Activated T-helper 2 cell treated with anti-CD3 and anti-CD28 coated beads, Interferon-gamma antibody, Interleukin-2, Interleukin-4, amounts not matched to agents 10 μg/mL and 5 μg/mL and 100 μg/mL, durations not matched to agents 14 hours and 24 hours and 36 hours (primary cell): ENCODE results near the gene SLC22A17. TPM values are rescaled to one million over a fixed set of nuclear protein-coding genes. Genes with fewer than 3 reads are reported as not detected.
A peak's percentile ranks its signal among the peaks of the same experiment; 100 is the strongest.

Experiments
- DNase-seq: peaks from one replicate; pipeline ENCODE4 v3.0.0; 2021; ENCODE audit warnings: low spot score
- H3K27ac Mint-ChIP-seq: one replicate; pipeline ENCODE4 v1.8.0; 2021; ENCODE audit warnings: mixed read lengths
- H3K27me3 Mint-ChIP-seq: one replicate; pipeline ENCODE4 v1.8.0; 2021; ENCODE audit warnings: low read depth, mixed read lengths
- H3K36me3 Mint-ChIP-seq: one replicate; pipeline ENCODE4 v1.8.0; 2021; ENCODE audit warnings: low read depth, mixed read lengths
- H3K4me1 Mint-ChIP-seq: one replicate; pipeline ENCODE4 v1.8.0; 2021; ENCODE audit warnings: low read depth, mixed read lengths
- H3K4me3 Mint-ChIP-seq: one replicate; pipeline ENCODE4 v1.8.0; 2021; ENCODE audit warnings: low read depth, mild to moderate bottlenecking, moderate library complexity, mixed read lengths
- H3K9me3 Mint-ChIP-seq: one replicate; pipeline ENCODE4 v1.8.0; 2021; ENCODE audit warnings: mixed read lengths
- intact Hi-C: fragments of 100-400 bp; cut with micrococcal nuclease; formaldehyde crosslinking; loops from one replicate; pipeline ENCODE4 v1.15.1; 2023
- total RNA-seq: library from RNA; stranded (reverse); gene quantifications from 2 replicates; pipeline ENCODE4 v1.2.3, GENCODE V29; 2022

SLC22A17 gene
- total RNA-seq, 1 donor from 2014 or later, result 2.9 TPM

- Mint-ChIP-seq H3K4me3 (peak within 1 kb of the TSS; percentile 88), H3K9me3 (no peaks in the 10 kb centered on the region), H3K27me3 (no peaks in the 10 kb centered on the region), H3K36me3 (peaks cover 49% of the 10 kb centered on the region), H3K4me1 (peaks cover 23% of the 10 kb centered on the region), H3K27ac (peak within 1 kb of the TSS; percentile 86)
- DNase-seq, result peak; percentile 98
- intact Hi-C loops, result loop anchor here (1.0 to 10.0 kb wide), 7 partner anchors 20 to 794 kb away; partner anchors contain the start of genes ACIN1, C14orf119, DCAF11 and HOMEZ
These were observed 31.8 kb downstream of the SLC22A17 start, which contains the start of gene PABPN1 for GRCh38 chr14:23320584-23321571. Gene PABPN1 (plus strand): TSS chr14:23321457. CDS start chr14:23321470, 13 bp downstream.

GRCh38 chr14:23319746-23320583, 32.7 kb downstream of the SLC22A17 start:
- Mint-ChIP-seq H3K27me3 (peaks cover 2% of the 10 kb centered on the region), H3K4me1 (peaks cover 23% of the 10 kb centered on the region), H3K36me3 (peaks cover 40% of the 10 kb centered on the region), H3K4me3 (peak overlapping the region; percentile 81), H3K9me3 (no peaks in the 10 kb centered on the region), H3K27ac (peak overlapping the region; percentile 86)
- DNase-seq, result no peak
- intact Hi-C loops, result loop anchor here (5.0 to 10.0 kb wide), 3 partner anchors 237 to 795 kb away; partner anchors contain the start of genes DCAF11, NRL, PRMT5 and THTPA

- no peak overlapping the region for H3K4me3 Mint-ChIP-seq
- peaks cover 10% of the 10 kb centered on the region for H3K36me3 Mint-ChIP-seq
- peaks cover 6% of the 10 kb centered on the region for H3K27me3 Mint-ChIP-seq
These were observed 36.4 kb downstream of the SLC22A17 start for GRCh38 chr14:23316300-23316699.

GRCh38 chr14:23310546-23310945, 42.1 kb downstream of the SLC22A17 start:
- intact Hi-C loops, result no loop called here
- no peaks in the 10 kb centered on the region for H3K9me3 Mint-ChIP-seq
- H3K27ac Mint-ChIP-seq, result no peak overlapping the region
- H3K4me1 Mint-ChIP-seq, result peaks cover 17% of the 10 kb centered on the region
- no peak overlapping the region for H3K4me3 Mint-ChIP-seq
- peaks cover 9% of the 10 kb centered on the region for H3K27me3 Mint-ChIP-seq
- DNase-seq, result no peak
- H3K36me3 Mint-ChIP-seq, result no peaks in the 10 kb centered on the region

More at GRCh38 chr14:23316300-23316699, 36.4 kb downstream of the SLC22A17 start:
- intact Hi-C loops, result no loop called here
- DNase-seq, result no peak
- H3K27ac Mint-ChIP-seq, result no peak overlapping the region
- H3K4me1 Mint-ChIP-seq, result peaks cover 10% of the 10 kb centered on the region
- H3K9me3 Mint-ChIP-seq, result no peaks in the 10 kb centered on the region

- Mint-ChIP-seq H3K9me3 (no peaks in the 10 kb centered on the region), H3K27me3 (peaks cover 9% of the 10 kb centered on the region), H3K4me1 (peaks cover 17% of the 10 kb centered on the region), H3K27ac (no peak overlapping the region), H3K36me3 (no peaks in the 10 kb centered on the region), H3K4me3 (no peak overlapping the region)
- intact Hi-C loops, result loop anchor here (10.0 kb wide), 1 partner anchor 304 kb away; no protein-coding TSS in a partner anchor
- DNase-seq, result no peak
These were observed 43.8 kb downstream of the SLC22A17 start for GRCh38 chr14:23308721-23309445.

GRCh38 chr14:23307687-23308644, 44.7 kb downstream of the SLC22A17 start:
- H3K9me3 Mint-ChIP-seq, result no peaks in the 10 kb centered on the region
- H3K4me3 Mint-ChIP-seq, result peak overlapping the region; percentile 80
- DNase-seq, result no peak
- H3K27ac Mint-ChIP-seq, result peak overlapping the region; percentile 19
- intact Hi-C loops, result loop anchor here (10.0 kb wide), 1 partner anchor 303 kb away; no protein-coding TSS in a partner anchor
- H3K4me1 Mint-ChIP-seq, result peaks cover 22% of the 10 kb centered on the region
- H3K27me3 Mint-ChIP-seq, result peaks cover 9% of the 10 kb centered on the region
- no peaks in the 10 kb centered on the region for H3K36me3 Mint-ChIP-seq

- Mint-ChIP-seq H3K9me3 (no peaks in the 10 kb centered on the region), H3K27me3 (peaks cover 8% of the 10 kb centered on the region), H3K4me3 (peak overlapping the region; percentile 80), H3K36me3 (no peaks in the 10 kb centered on the region), H3K27ac (peak overlapping the region; percentile 78), H3K4me1 (peaks cover 25% of the 10 kb centered on the region)
- DNase-seq, result no peak
- intact Hi-C loops, result loop anchor here (10.0 kb wide), 1 partner anchor 302 kb away; no protein-coding TSS in a partner anchor
These were observed 45.5 kb downstream of the SLC22A17 start for GRCh38 chr14:23307146-23307530.

- Mint-ChIP-seq H3K4me3 (peak within 1 kb of the TSS; percentile 80), H3K27me3 (peaks cover 4% of the 10 kb centered on the region), H3K9me3 (no peaks in the 10 kb centered on the region), H3K36me3 (no peaks in the 10 kb centered on the region), H3K4me1 (peaks cover 25% of the 10 kb centered on the region), H3K27ac (peak within 1 kb of the TSS; percentile 78)
- DNase-seq, result no peak
- intact Hi-C loops, result loop anchor here (10.0 kb wide), 1 partner anchor 302 kb away; no protein-coding TSS in a partner anchor
These were observed 46.1 kb downstream of the SLC22A17 start, which contains the start of gene BCL2L2 for GRCh38 chr14:23306412-23307145. Gene BCL2L2 (plus strand): TSS chr14:23306833. CDS start chr14:23307768, 935 bp downstream.

GRCh38 chr14:23302290-23303225, 50.1 kb downstream of the SLC22A17 start, which contains the start of gene PPP1R3E:
Gene PPP1R3E (minus strand): TSS chr14:23302859. CDS start chr14:23302576, 283 bp downstream.
- H3K4me1 Mint-ChIP-seq, result peaks cover 30% of the 10 kb centered on the region
- H3K4me3 Mint-ChIP-seq, result peak within 1 kb of the TSS; percentile 99
- peak; percentile 79 for DNase-seq
- H3K27ac Mint-ChIP-seq, result peak within 1 kb of the TSS; percentile 100
- intact Hi-C loops, result loop anchor here (10.0 kb wide), 1 partner anchor 298 kb away; no protein-coding TSS in a partner anchor
- no peaks in the 10 kb centered on the region for H3K9me3 Mint-ChIP-seq
- peaks cover 4% of the 10 kb centered on the region for H3K27me3 Mint-ChIP-seq
- H3K36me3 Mint-ChIP-seq, result peaks cover 13% of the 10 kb centered on the region

- DNase-seq, result no peak
- H3K4me1 Mint-ChIP-seq, result peaks cover 24% of the 10 kb centered on the region
- H3K9me3 Mint-ChIP-seq, result no peaks in the 10 kb centered on the region
- peaks cover 2% of the 10 kb centered on the region for H3K27me3 Mint-ChIP-seq
- intact Hi-C loops, result loop anchor here (1.0 to 10.0 kb wide), 5 partner anchors 16 to 297 kb away; partner anchors contain the start of genes ACIN1, C14orf119, HOMEZ and PABPN1
- peak overlapping the region; percentile 87 for H3K4me3 Mint-ChIP-seq
- H3K36me3 Mint-ChIP-seq, result peaks cover 17% of the 10 kb centered on the region
- H3K27ac Mint-ChIP-seq, result peak overlapping the region; percentile 96
These were observed 50.8 kb downstream of the SLC22A17 start for GRCh38 chr14:23301969-23302289.
